Lung (tissue), 12 donors: Measurements from ENCODE around the gene XPO4. TPM values are rescaled to one million over a fixed set of nuclear protein-coding genes. Genes with fewer than 3 reads are reported as not detected.

Source experiments
- ATAC-seq: fragments of 200-7000 bp; cut with Tn5 transposase; one replicate; pipeline ENCODE4 v1.9.1; 2020; ENCODE audit warnings: moderate number of reproducible peaks; ENCODE audit not compliant: insufficient read depth, low FRiP score
- DNase-seq, 3 donors: peaks; one replicate each; pipeline ENCODE4 v3.0.0-alpha.2; 2013 to 2017
- H3K27ac ChIP-seq, 2 donors: one replicate each; pipeline ENCODE4 v1.5.1; 2013; ENCODE audit warnings: mild to moderate bottlenecking in 2 of 2, moderate library complexity in 2 of 2, control low read depth in 1 of 2, inconsistent platforms in 1 of 2, low read depth in 1 of 2, low read length in 1 of 2
- H3K27me3 ChIP-seq, 3 donors: one replicate each; pipeline ENCODE4 v1.5.1; 2013; ENCODE audit warnings: low read length in 2 of 3; ENCODE audit not compliant: control insufficient read depth in 3 of 3, insufficient read depth in 3 of 3
- H3K36me3 ChIP-seq, 4 donors: one replicate each; pipeline ENCODE4 v1.5.1; 2013; ENCODE audit warnings: low read length in 4 of 4, mild to moderate bottlenecking in 1 of 4, moderate library complexity in 1 of 4; ENCODE audit not compliant: control insufficient read depth in 4 of 4, insufficient read depth in 4 of 4
- H3K4me1 ChIP-seq, 5 donors: one replicate each; pipeline ENCODE4 v1.5.1; 2013; ENCODE audit warnings: low read length in 5 of 5, mild to moderate bottlenecking in 2 of 5, moderate library complexity in 1 of 5; ENCODE audit not compliant: control insufficient read depth in 5 of 5, insufficient read depth in 5 of 5
- H3K4me3 ChIP-seq: one replicate; pipeline ENCODE4 v1.5.1; 2013; ENCODE audit warnings: mild to moderate bottlenecking, control low read depth, moderate library complexity
- H3K9ac ChIP-seq, 2 donors: one replicate each; pipeline ENCODE4 v1.5.1; 2013; ENCODE audit warnings: low read length in 2 of 2, control low read depth in 1 of 2; ENCODE audit not compliant: insufficient read depth in 1 of 2
- H3K9me3 ChIP-seq, 4 donors: one replicate each; pipeline ENCODE4 v1.5.1; 2013; ENCODE audit warnings: low read length in 3 of 4, mild to moderate bottlenecking in 1 of 4, moderate library complexity in 1 of 4; ENCODE audit not compliant: control insufficient read depth in 4 of 4, insufficient read depth in 3 of 4
- CTCF ChIP-seq: IDR thresholded peaks from 2 replicates; pipeline ENCODE4 v1.5.1; 2012; ENCODE audit warnings: mild to moderate bottlenecking; ENCODE audit errors: control extremely low read depth, extremely low read depth
- WGBS, 2 donors: extraction: QIAGEN DNeasy Blood & Tissue Kit; methylation state at CpG; one replicate each; pipeline ENCODE4 v1.1.7; 2013; 5-methylcytosine and 5-hydroxymethylcytosine counted together
- polyA plus RNA-seq, 2 donors: library from polyadenylated mRNA; stranded (reverse); fragments of 200-250 nt; gene quantifications; one replicate each; pipeline ENCODE4 v1.2.1, GENCODE V29; 2013
- total RNA-seq, 2 donors: library from RNA; depleted of rRNA in 1 of 2; stranded (reverse); fragments of >200 nt in 1 of 2; gene quantifications; one replicate each; pipeline ENCODE4 v1.2.1, GENCODE V29; 2014 to 2021
- donor health status: control.
- donor health status: control.
- donor health status: Bipolar disorder and iron deficiency.
- donor health status: healthy.
- donor health status: DM: yes; HTN: yes; CAD: no.

The XPO4 gene
- total and polyA plus RNA-seq, 4 donors, result 3.1 to 25.5 (median 9.9) TPM

GRCh38 chr13:20843166-20843565 is 59.4 kb downstream of the XPO4 start:
- peak; percentile 29 to 83 (median 74) for DNase-seq
- WGBS, 2 donors, result 65 to 76% methylated on average over 6 of the region's 6 CpGs
- no peak for TF ChIP-seq CTCF
- no peaks in the 10 kb centered on the region for H3K9me3 ChIP-seq
- no peak overlapping the region for H3K4me3 ChIP-seq
- peaks cover 0 to 6% (median 1%) of the 10 kb centered on the region in 4 donors for H3K36me3 ChIP-seq
- ATAC-seq, result no peak
- H3K4me1 ChIP-seq, result peaks cover 0 to 10% (median 0%) of the 10 kb centered on the region in 5 donors
- peak overlapping the region in 1 of 2 donors; percentile 53 for H3K27ac ChIP-seq
- no peaks in the 10 kb centered on the region for H3K27me3 ChIP-seq
- no peak overlapping the region for H3K9ac ChIP-seq

- Histone ChIP-seq H3K27ac (no peak overlapping the region), H3K36me3 (peaks cover 7 to 14% (median 11%) of the 10 kb centered on the region in 4 donors), H3K4me3 (no peak overlapping the region), H3K4me1 (peaks cover 0 to 3% (median 0%) of the 10 kb centered on the region in 5 donors), H3K9ac (no peak overlapping the region), H3K27me3 (no peaks in the 10 kb centered on the region), H3K9me3 (no peaks in the 10 kb centered on the region)
- DNase-seq, result peak in 1 of 3 donors; percentile 53
- no peak for ATAC-seq
- TF ChIP-seq CTCF, result no peak
Measured at GRCh38 chr13:20840568-20840967, 62.0 kb downstream of the XPO4 start.

- Histone ChIP-seq H3K9ac (no peak overlapping the region), H3K4me1 (no peaks in the 10 kb centered on the region), H3K27ac (no peak overlapping the region), H3K9me3 (no peaks in the 10 kb centered on the region), H3K36me3 (peaks cover 10 to 27% (median 13%) of the 10 kb centered on the region in 4 donors), H3K27me3 (no peaks in the 10 kb centered on the region), H3K4me3 (no peak overlapping the region)
- ATAC-seq, result no peak
- 94 to 98% methylated on average over 7 of the region's 7 CpGs for WGBS, 2 donors
- no peak for TF ChIP-seq CTCF
- no peak for DNase-seq
Measured at GRCh38 chr13:20833900-20834679, 68.5 kb downstream of the XPO4 start.
